ENCODE measurements around the gene CTNNA3. TPM values are rescaled to one million over a fixed set of nuclear protein-coding genes. Genes with fewer than 3 reads are reported as not detected.

Gene CTNNA3
- total RNA-seq, 1 experiment from 2014 or later, result 0.32 TPM

DNA sequence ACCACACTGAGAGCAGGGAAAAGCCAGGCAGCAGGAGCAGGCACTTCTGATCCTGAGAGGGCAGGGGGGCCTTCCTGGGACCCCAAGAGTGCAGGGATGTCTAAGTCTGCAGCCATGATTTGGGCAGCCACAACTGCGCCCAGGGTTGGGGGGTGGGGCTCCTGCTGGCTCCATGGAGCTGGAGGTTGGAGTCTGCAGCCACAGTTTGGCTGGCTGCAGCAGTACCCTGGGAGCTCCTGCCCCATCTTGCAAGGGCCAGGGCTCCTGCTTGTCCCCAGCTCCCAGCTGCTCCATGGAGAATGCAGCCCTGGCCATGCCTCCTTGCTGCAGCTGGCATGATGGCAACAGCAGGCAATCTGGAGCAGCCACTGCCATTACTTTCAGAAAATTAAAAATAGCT, 1449.8 kb downstream of the CTNNA3 start:
- Histone ChIP-seq H4K20me1 (ENCODE audit: insufficient read depth) (no peaks in the 10 kb centered on the region), H3K4me2 (ENCODE audit: low read length) (no peak overlapping the region), H2AFZ (ENCODE audit: low read depth, low read length, poor library complexity, severe bottlenecking) (no peak overlapping the region), H3K4me3 (replicated peaks in 1 of 2; ENCODE audit: low read depth in 1 of 2, low read length in 2 of 2) (no peak overlapping the region), H3K36me3 (ENCODE audit: control insufficient read depth in 1 of 2, insufficient read depth in 2 of 2, low read length in 2 of 2) (no peaks in the 10 kb centered on the region), H3K4me1 (ENCODE audit: control insufficient read depth in 1 of 2, insufficient read depth in 2 of 2, low read length in 2 of 2) (no peaks in the 10 kb centered on the region), H3K27ac (ENCODE audit: low read depth, low read length) (no peak overlapping the region), H3K9me2 (ENCODE audit: insufficient read depth) (no peaks in the 10 kb centered on the region), H3K9ac (ENCODE audit: low read length) (no peak overlapping the region), H3K79me2 (ENCODE audit: insufficient read depth, low read length) (no peaks in the 10 kb centered on the region), H3K9me3 (ENCODE audit: control insufficient read depth in 1 of 2, insufficient read depth in 1 of 2, low read depth in 1 of 2, low read length in 2 of 2) (no peaks in the 10 kb centered on the region), H3K27me3 (ENCODE audit: insufficient read depth, low read length) (no peaks in the 10 kb centered on the region)
- CTCF ChIA-PET, result no interaction called here
- DNase-seq (ENCODE audit: low read depth, low spot score) (no peak), ATAC-seq (no peak)
- TF ChIP-seq EZH2 (IDR thresholded peaks at IDR 0.05), result no peak
- TF ChIP-seq, protein P1, sequence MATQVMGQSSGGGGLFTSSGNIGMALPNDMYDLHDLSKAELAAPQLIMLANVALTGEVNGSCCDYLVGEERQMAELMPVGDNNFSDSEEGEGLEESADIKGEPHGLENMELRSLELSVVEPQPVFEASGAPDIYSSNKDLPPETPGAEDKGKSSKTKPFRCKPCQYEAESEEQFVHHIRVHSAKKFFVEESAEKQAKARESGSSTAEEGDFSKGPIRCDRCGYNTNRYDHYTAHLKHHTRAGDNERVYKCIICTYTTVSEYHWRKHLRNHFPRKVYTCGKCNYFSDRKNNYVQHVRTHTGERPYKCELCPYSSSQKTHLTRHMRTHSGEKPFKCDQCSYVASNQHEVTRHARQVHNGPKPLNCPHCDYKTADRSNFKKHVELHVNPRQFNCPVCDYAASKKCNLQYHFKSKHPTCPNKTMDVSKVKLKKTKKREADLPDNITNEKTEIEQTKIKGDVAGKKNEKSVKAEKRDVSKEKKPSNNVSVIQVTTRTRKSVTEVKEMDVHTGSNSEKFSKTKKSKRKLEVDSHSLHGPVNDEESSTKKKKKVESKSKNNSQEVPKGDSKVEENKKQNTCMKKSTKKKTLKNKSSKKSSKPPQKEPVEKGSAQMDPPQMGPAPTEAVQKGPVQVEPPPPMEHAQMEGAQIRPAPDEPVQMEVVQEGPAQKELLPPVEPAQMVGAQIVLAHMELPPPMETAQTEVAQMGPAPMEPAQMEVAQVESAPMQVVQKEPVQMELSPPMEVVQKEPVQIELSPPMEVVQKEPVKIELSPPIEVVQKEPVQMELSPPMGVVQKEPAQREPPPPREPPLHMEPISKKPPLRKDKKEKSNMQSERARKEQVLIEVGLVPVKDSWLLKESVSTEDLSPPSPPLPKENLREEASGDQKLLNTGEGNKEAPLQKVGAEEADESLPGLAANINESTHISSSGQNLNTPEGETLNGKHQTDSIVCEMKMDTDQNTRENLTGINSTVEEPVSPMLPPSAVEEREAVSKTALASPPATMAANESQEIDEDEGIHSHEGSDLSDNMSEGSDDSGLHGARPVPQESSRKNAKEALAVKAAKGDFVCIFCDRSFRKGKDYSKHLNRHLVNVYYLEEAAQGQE (IDR thresholded peaks at IDR 0.05; ENCODE audit: low read depth), result no peak
- TF ChIP-seq POLR2A (IDR thresholded peaks at IDR 0.05; ENCODE audit: borderline replicate concordance, extremely low read depth, insufficient read depth, insufficient read length), result no peak
- TF ChIP-seq CEBPB (IDR thresholded peaks at IDR 0.05; ENCODE audit: low read depth), result no peak
- TF ChIP-seq SIN3A (IDR thresholded peaks at IDR 0.05; ENCODE audit: low read depth), result no peak
- TF ChIP-seq, protein P2, sequence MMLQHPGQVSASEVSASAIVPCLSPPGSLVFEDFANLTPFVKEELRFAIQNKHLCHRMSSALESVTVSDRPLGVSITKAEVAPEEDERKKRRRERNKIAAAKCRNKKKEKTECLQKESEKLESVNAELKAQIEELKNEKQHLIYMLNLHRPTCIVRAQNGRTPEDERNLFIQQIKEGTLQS (IDR thresholded peaks at IDR 0.05), result no peak
- TF ChIP-seq ZFX (IDR thresholded peaks at IDR 0.05), result no peak
- TF ChIP-seq FOSL1 (IDR thresholded peaks at IDR 0.05; ENCODE audit: low read depth), result no peak
- TF ChIP-seq RAD21 (IDR thresholded peaks at IDR 0.05; ENCODE audit: low read depth), result no peak
- no peak for TF ChIP-seq YY1 (IDR thresholded peaks at IDR 0.05; ENCODE audit: extremely low read depth, insufficient replicate concordance, low read depth, low read length)
- no peak for TF ChIP-seq TCF7L2 (IDR thresholded peaks at IDR 0.05; ENCODE audit: borderline replicate concordance, extremely low read depth, insufficient read depth, insufficient read length)
- TF ChIP-seq, protein P3, sequence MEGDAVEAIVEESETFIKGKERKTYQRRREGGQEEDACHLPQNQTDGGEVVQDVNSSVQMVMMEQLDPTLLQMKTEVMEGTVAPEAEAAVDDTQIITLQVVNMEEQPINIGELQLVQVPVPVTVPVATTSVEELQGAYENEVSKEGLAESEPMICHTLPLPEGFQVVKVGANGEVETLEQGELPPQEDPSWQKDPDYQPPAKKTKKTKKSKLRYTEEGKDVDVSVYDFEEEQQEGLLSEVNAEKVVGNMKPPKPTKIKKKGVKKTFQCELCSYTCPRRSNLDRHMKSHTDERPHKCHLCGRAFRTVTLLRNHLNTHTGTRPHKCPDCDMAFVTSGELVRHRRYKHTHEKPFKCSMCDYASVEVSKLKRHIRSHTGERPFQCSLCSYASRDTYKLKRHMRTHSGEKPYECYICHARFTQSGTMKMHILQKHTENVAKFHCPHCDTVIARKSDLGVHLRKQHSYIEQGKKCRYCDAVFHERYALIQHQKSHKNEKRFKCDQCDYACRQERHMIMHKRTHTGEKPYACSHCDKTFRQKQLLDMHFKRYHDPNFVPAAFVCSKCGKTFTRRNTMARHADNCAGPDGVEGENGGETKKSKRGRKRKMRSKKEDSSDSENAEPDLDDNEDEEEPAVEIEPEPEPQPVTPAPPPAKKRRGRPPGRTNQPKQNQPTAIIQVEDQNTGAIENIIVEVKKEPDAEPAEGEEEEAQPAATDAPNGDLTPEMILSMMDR (IDR thresholded peaks at IDR 0.05 in 2 of 3, conservative IDR thresholded peaks at IDR 0.05 in 1 of 3; ENCODE audit: borderline replicate concordance in 1 of 3, insufficient read depth in 1 of 3, low read depth in 2 of 3, low read length in 2 of 3), result no peak
- TF ChIP-seq ZNF274 (IDR thresholded peaks at IDR 0.05; ENCODE audit: low read depth, low read length), result no peak
- no TSS peak for BruUV-seq (replicated peaks)
- intact Hi-C loops (cut with micrococcal nuclease), result no loop called here
- POLR2A ChIA-PET, result no interaction called here
- RAD21 ChIA-PET (ENCODE audit: low non-redundant PET in 1 of 2, low total read pairs in 2 of 2, uncharacterized antibody in 2 of 2, unreplicated experiment in 2 of 2), result no interaction called here
